ENCODE data around the gene PKP2. TPM values are rescaled to one million over a fixed set of nuclear protein-coding genes. Genes with fewer than 3 reads are reported as not detected.

PKP2 gene
- total and polyA plus RNA-seq, 2 experiments from 2014 or later = 0.21 to 0.22 TPM

- Histone ChIP-seq H3K4me2 (ENCODE audit: unreplicated experiment) (no peak overlapping the region), H3K9ac (no peak overlapping the region), H4K20me1 (ENCODE audit: insufficient read depth) (no peaks in the 10 kb centered on the region), H3K4me3 (no peak overlapping the region), H3K27ac (no peak overlapping the region), H3K9me2 (ENCODE audit: insufficient read depth) (no peaks in the 10 kb centered on the region), H3K27me3 (replicated peaks; ENCODE audit: insufficient read depth) (no peaks in the 10 kb centered on the region), H2AFZ (no peak overlapping the region), H3K4me1 (ENCODE audit: insufficient read depth) (no peaks in the 10 kb centered on the region), H3K79me2 (ENCODE audit: insufficient read depth) (no peaks in the 10 kb centered on the region), H3F3A (ENCODE audit: insufficient read depth) (no peaks in the 10 kb centered on the region), H3K9me3 (ENCODE audit: low read depth) (no peaks in the 10 kb centered on the region), H3K36me3 (ENCODE audit: low read depth) (no peaks in the 10 kb centered on the region)
- no peak for TF ChIP-seq EZH2 (IDR thresholded peaks at IDR 0.05; ENCODE audit: insufficient read depth, poor library complexity, severe bottlenecking)
- no peak for TF ChIP-seq EZH2phosphoT487 (IDR thresholded peaks at IDR 0.05; ENCODE audit: insufficient read depth, low read depth)
- DNase-seq = no peak
- WGBS, 2 experiments (ENCODE audit: low coverage in 1 of 2, low lambda C conversion rate in 2 of 2, missing lambda C conversion rate in 2 of 2) = 51 to 54% methylated on average over 9 of the region's 9 CpGs
- in situ Hi-C loops (cut with MboI) = no loop called here
Measured at GRCh38 chr12:32906399-32907165, 10.0 kb upstream of the PKP2 start.

DNA sequence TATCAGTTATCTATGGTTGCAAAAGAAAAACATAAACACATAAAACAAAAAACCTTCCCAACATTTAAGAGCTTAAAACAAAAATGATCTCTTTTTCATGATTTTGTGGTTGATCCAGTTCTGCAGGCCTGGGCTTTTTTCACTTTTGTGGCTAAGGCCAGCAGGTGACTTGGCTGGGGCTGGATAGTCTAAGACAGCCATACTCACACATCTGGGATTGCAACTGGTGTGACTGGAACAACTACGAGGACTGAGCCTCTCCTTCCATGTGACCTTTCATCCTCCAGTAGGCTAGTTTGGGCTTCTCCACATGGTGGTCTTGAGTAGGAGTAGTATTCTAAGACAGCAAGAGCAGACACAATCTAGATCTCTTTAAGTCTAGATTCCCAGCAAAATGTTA is 7.2 kb upstream of the PKP2 start:
- H3K9me2 ChIP-seq (ENCODE audit: insufficient read depth) = no peaks in the 10 kb centered on the region
- 0 to 14% methylated on average over 1 of the region's 1 CpG for WGBS, 2 experiments (ENCODE audit: low coverage in 1 of 2, low lambda C conversion rate in 2 of 2, missing lambda C conversion rate in 2 of 2)
- no peak overlapping the region for H3K4me3 ChIP-seq
- DNase-seq = no peak
- H3K9me3 ChIP-seq (ENCODE audit: low read depth) = no peaks in the 10 kb centered on the region
- no peaks in the 10 kb centered on the region for H3K79me2 ChIP-seq (ENCODE audit: insufficient read depth)
- no peak overlapping the region for H3K4me2 ChIP-seq (ENCODE audit: unreplicated experiment)
- no peak overlapping the region for H3K27ac ChIP-seq
- no peak overlapping the region for H2AFZ ChIP-seq
- TF ChIP-seq EZH2 (IDR thresholded peaks at IDR 0.05; ENCODE audit: insufficient read depth, poor library complexity, severe bottlenecking) (no peak), EZH2phosphoT487 (IDR thresholded peaks at IDR 0.05; ENCODE audit: insufficient read depth, low read depth) (no peak)
- H3K4me1 ChIP-seq (ENCODE audit: insufficient read depth) = no peaks in the 10 kb centered on the region
- H3K27me3 ChIP-seq (replicated peaks; ENCODE audit: insufficient read depth) = 0 out of 2 replicates have a peak, but pooled peaks cover under 1% of the 10 kb centered on the region
- in situ Hi-C loops (cut with MboI) = no loop called here
- no peaks in the 10 kb centered on the region for H4K20me1 ChIP-seq (ENCODE audit: insufficient read depth)
- H3K9ac ChIP-seq = no peak overlapping the region
- no peaks in the 10 kb centered on the region for H3F3A ChIP-seq (ENCODE audit: insufficient read depth)
- no peaks in the 10 kb centered on the region for H3K36me3 ChIP-seq (ENCODE audit: low read depth)

- H3K27ac ChIP-seq = no peak overlapping the region
- H3K4me3 ChIP-seq = no peak overlapping the region
- no peaks in the 10 kb centered on the region for H3K79me2 ChIP-seq (ENCODE audit: insufficient read depth)
- H3K4me2 ChIP-seq (ENCODE audit: unreplicated experiment) = no peak overlapping the region
- H3K36me3 ChIP-seq (ENCODE audit: low read depth) = no peaks in the 10 kb centered on the region
- no peak overlapping the region for H2AFZ ChIP-seq
- H3K9ac ChIP-seq = no peak overlapping the region
- no peak for TF ChIP-seq EZH2phosphoT487 (IDR thresholded peaks at IDR 0.05; ENCODE audit: insufficient read depth, low read depth)
- TF ChIP-seq EZH2 (IDR thresholded peaks at IDR 0.05; ENCODE audit: insufficient read depth, poor library complexity, severe bottlenecking) = no peak
- H3F3A ChIP-seq (ENCODE audit: insufficient read depth) = no peaks in the 10 kb centered on the region
- DNase-seq = no peak
- 4 to 10% methylated on average over 1 of the region's 1 CpG for WGBS, 2 experiments (ENCODE audit: low coverage in 1 of 2, low lambda C conversion rate in 2 of 2, missing lambda C conversion rate in 2 of 2)
- in situ Hi-C loops (cut with MboI) = no loop called here
- H4K20me1 ChIP-seq (ENCODE audit: insufficient read depth) = no peaks in the 10 kb centered on the region
- peaks cover 5% of the 10 kb centered on the region; the same call in 1 of the 2 replicates for H3K27me3 ChIP-seq (replicated peaks; ENCODE audit: insufficient read depth)
- no peaks in the 10 kb centered on the region for H3K9me3 ChIP-seq (ENCODE audit: low read depth)
- H3K4me1 ChIP-seq (ENCODE audit: insufficient read depth) = no peaks in the 10 kb centered on the region
- H3K9me2 ChIP-seq (ENCODE audit: insufficient read depth) = no peaks in the 10 kb centered on the region
Measured at GRCh38 chr12:32903318-32903717, 6.7 kb upstream of the PKP2 start.

DNA sequence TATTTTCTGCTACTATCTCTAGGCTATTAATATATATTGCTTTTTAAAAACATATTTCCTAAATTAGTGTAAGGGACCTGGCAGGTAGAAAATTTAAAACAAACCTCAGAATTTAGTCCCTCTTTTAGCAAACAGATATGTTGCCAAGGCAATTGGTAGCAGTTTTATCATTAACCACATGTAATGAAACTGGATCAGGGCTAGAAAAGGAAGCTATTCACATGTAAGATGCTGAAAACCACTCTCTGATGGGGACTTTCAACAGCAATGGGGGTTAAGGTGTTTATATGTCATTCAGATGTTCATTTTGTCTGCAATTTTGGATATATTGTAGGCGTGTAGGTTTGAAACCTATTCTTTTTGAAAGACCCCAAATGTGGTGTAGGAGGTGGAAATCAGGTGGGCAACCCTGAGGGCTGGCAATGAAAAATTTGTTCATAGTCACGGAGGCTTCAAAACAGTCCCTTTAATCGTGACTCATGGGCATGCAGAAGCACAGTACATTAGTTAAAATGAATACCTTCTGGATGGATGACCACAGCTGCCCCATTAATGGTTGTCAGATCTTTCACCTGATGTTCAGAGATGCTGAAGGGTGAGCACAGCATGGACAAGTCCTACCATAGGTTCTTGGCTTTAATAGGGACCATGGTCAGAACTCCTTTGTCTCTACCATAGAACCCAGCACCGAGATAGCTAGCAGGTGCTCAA is 5.9 kb upstream of the PKP2 start:
- Histone ChIP-seq H3K9me2 (ENCODE audit: insufficient read depth) (no peaks in the 10 kb centered on the region), H3K4me1 (ENCODE audit: insufficient read depth) (no peaks in the 10 kb centered on the region), H3K27ac (no peak overlapping the region), H3K9ac (no peak overlapping the region), H3K36me3 (ENCODE audit: low read depth) (no peaks in the 10 kb centered on the region), H2AFZ (no peak overlapping the region), H3F3A (ENCODE audit: insufficient read depth) (no peaks in the 10 kb centered on the region), H3K4me3 (no peak overlapping the region), H3K9me3 (ENCODE audit: low read depth) (no peaks in the 10 kb centered on the region), H4K20me1 (ENCODE audit: insufficient read depth) (no peaks in the 10 kb centered on the region), H3K27me3 (replicated peaks; ENCODE audit: insufficient read depth) (peaks cover 12% of the 10 kb centered on the region; the same call in 1 of the 2 replicates), H3K79me2 (ENCODE audit: insufficient read depth) (no peaks in the 10 kb centered on the region), H3K4me2 (ENCODE audit: unreplicated experiment) (no peak overlapping the region)
- in situ Hi-C loops (cut with MboI) = no loop called here
- no peak for DNase-seq
- 20% methylated on average over 4 of the region's 4 CpGs for WGBS, 2 experiments (ENCODE audit: low coverage in 1 of 2, low lambda C conversion rate in 2 of 2, missing lambda C conversion rate in 2 of 2)
- TF ChIP-seq EZH2phosphoT487 (IDR thresholded peaks at IDR 0.05; ENCODE audit: insufficient read depth, low read depth) (no peak), EZH2 (IDR thresholded peaks at IDR 0.05; ENCODE audit: insufficient read depth, poor library complexity, severe bottlenecking) (no peak)
